DOHH2 (cell line): ENCODE data around the gene PAN3.
"Not testable (repeated sequence)": the region's sequence is repeated elsewhere in the genome, so short reads cannot be mapped to it uniquely, and the experiment has no call there.

Experiments
- EZH2phosphoT487 ChIP-seq: fragments of 200-600 bp; sonication (generic); IDR thresholded peaks from 2 replicates; pipeline ENCODE4 v1.6.1; 2017; ENCODE audit warnings: borderline replicate concordance, mild to moderate bottlenecking, antibody characterized with exemption, low read length, moderate library complexity, mixed read lengths
- TF ChIP-seq, protein P1 (sequence below): fragments of 200-600 bp; sonication (generic); IDR thresholded peaks from one replicate; pipeline ENCODE4 v1.5.1; 2014; ENCODE audit warnings: antibody characterized with exemption, mild to moderate bottlenecking, low read depth, low read length; ENCODE audit not compliant: poor library complexity, severe bottlenecking

DNA sequence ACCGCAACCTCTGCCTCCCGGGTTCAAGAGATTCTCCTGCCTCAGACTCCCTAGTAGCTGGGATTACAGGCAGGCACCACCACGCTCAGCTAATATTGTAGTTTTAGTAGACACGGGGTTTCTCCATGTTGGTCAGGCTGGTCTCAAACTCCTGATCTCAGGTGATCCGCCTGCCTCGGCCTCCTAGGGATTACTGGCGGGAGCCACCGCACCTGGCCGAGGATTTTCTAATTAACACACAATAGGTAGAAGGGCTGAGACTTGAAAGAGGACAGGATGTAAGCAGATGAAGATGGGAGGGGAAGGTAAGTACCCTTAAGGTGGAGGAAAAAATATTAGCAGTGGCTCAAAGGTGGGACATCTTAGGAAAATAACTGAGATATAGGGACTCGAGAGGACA is 3.2 kb downstream of the PAN3 start:
- TF ChIP-seq, protein P1, sequence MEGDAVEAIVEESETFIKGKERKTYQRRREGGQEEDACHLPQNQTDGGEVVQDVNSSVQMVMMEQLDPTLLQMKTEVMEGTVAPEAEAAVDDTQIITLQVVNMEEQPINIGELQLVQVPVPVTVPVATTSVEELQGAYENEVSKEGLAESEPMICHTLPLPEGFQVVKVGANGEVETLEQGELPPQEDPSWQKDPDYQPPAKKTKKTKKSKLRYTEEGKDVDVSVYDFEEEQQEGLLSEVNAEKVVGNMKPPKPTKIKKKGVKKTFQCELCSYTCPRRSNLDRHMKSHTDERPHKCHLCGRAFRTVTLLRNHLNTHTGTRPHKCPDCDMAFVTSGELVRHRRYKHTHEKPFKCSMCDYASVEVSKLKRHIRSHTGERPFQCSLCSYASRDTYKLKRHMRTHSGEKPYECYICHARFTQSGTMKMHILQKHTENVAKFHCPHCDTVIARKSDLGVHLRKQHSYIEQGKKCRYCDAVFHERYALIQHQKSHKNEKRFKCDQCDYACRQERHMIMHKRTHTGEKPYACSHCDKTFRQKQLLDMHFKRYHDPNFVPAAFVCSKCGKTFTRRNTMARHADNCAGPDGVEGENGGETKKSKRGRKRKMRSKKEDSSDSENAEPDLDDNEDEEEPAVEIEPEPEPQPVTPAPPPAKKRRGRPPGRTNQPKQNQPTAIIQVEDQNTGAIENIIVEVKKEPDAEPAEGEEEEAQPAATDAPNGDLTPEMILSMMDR = not testable (repeated sequence)
- TF ChIP-seq EZH2phosphoT487 = not testable (repeated sequence)
